HuH-7 (cell line): ENCODE measurements around the gene BNIP3.

ENCODE experiments used
- DNase-seq: peaks from one replicate; pipeline ENCODE4 v3.0.0; 2011; ENCODE audit warnings: low spot score

BNIP3 gene, protein sequence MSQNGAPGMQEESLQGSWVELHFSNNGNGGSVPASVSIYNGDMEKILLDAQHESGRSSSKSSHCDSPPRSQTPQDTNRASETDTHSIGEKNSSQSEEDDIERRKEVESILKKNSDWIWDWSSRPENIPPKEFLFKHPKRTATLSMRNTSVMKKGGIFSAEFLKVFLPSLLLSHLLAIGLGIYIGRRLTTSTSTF

DNA sequence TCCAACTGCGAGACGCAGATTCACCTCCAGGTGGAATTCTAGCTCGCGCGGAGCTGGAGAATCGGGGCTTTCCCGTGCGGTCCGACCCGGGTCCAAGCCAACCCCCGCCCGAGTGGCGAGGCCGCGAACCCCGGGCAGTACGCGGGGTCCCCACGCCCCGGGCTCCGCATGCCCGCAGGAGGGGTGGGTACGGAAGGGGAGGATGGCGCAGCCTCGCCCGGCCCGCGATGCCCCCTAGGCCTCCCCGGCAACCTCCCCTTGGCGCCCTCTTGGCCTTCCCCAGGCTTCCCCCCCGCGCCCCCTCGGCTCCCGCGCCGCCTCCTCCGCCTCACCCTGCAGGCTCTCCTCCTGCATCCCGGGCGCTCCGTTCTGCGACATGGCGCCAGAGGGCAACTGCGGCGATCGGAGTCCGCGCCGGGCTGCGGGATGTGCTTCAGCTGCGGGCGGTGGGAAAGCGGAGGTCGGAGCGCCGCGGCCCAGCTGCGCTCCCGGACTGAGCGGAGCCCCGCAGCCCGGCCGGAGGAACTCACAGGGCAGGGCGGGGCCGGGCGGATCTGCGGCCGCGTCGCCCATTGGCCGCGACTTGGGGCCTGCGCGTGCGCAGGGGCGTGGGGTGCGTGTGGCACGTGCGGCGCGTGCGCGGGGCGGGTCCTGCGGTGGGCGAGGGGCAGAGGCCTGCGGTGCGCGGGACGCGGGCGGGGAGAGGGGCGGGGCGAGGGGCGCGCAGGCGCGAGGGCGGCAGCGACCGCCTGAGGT, at the start of gene BNIP3:
TSS of gene BNIP3 (minus strand) at position 495 of the 756 bp plus-strand sequence. CDS start at position 378, 117 bp downstream.
- peak; percentile 98 for DNase-seq

DNA sequence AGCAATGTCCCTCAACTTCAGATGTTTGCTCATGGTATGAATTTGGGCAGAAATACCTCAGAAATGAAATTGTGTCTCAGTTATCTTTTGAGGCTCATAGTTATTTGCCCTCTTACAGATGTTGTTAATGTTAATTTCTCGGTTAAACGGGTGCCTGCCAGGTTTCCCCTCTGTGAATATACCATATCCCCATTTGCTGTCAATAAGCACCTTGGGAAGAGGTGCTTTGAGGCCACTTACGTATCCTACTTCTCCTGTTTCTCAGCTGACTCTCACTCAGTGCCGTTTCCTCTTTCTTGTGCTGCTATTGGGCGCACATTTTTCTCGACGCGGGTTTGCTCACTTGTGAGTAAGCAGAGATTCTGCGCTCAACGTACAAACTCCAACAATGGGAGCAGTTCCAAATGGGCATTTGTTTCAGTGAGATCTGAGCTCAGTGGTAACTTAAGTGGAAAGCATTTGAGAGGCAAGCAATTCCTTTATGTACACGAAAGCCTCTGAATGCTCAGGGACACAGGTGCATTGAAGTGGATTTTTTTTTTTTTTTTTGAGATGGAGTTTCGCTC, 49.3 kb upstream of the BNIP3 start:
- no peak for DNase-seq

DNA sequence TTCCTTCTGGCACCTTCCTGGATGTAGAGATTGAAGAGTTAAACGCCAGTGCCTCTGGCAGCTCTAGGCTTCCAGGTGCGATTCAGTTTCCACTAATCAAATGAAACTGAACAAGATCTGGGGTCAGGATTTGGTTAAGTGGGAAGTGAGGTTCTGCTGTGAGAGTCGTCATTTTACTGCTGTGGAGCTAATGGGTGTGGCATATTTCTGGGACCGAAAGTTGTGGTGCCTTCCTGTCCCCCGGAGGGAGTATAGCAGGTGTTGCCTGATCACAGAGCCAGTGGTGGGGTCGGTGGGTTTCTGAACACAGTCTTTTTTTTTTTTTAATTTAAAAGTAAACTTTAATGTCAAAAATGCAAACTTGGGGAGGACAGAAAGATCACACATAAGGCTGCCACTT, 47.0 kb upstream of the BNIP3 start:
- DNase-seq, result no peak

DNA sequence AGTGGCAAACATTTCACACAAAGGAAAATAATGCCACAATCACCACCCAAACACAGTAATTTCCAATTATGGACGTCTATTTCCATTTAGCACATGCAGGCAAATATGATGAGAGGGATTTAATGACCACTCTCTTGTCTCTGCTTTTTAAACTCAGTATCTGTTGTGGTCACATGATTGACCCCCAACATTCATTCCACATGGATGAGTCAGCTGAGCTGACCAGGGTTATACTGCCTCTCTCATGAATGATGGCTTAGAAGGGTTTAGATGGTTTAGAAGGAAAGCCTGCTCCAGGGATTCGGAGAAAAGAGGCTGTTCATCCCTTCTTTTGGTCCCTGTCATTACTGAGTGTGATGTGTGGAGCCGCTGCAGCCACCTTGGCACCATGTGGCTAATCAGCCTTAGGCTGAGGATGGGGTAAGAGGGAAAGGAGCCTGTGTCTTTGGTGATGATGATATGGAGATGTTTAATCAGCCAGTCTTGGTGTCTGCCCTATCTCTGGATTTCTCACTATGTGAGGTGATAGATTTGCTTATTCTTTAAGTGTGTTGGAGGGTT, 45.8 kb upstream of the BNIP3 start:
- no peak for DNase-seq

DNA sequence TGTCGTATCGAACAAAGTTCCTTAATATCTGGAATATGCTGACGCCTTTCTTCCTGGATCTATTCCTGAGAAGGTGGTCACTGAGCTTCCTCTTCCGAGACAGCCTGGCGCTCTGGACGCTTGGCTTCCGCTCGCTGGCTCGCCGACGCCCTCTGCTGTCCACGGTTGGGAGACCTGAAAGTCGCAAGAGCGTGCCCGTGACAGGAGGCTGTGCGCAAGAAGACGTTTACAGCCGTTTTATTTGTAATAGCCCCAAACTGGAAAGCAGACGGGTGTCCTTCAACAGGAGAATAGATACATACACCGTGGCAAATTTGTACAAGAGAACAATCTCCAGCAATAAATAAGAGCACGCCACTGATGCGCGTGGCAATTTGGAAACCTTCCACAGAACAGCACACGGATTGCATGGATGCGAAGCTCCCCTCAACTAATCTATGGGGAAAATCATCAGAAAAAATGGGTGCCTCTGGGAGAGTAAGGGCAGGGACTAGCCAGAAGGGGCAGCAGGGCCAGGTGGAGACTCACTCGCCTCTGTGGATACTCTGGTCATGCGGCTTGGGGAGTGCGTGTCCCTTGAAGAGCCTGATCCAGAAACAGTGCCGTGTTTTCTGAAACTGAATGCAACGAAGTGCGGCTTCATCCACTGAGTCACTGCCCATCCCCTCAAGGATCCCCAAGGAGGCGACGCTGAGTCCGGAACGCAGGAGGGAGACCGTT, 41.5 kb upstream of the BNIP3 start:
- peak; percentile 81 for DNase-seq

DNA sequence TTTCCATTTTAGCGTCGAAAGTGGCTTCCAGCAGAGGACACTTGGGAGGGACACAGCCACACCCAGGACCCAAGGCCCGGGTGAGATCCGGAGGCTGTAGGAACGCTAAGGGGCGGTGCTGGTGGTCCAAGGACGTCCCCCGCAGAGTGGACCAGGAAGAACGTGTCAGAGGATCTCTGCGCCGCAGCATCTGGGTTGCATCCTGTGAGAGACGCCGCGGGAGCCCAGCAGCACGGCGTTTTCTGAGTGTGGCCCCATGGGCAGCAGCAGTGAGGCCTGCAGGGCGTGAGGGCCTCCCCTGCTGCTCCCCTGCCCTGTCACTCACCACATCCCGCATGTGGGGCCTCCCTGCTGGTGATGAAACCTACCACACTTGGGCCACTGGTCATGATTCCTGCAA, 40.5 kb upstream of the BNIP3 start:
- no peak for DNase-seq

DNA sequence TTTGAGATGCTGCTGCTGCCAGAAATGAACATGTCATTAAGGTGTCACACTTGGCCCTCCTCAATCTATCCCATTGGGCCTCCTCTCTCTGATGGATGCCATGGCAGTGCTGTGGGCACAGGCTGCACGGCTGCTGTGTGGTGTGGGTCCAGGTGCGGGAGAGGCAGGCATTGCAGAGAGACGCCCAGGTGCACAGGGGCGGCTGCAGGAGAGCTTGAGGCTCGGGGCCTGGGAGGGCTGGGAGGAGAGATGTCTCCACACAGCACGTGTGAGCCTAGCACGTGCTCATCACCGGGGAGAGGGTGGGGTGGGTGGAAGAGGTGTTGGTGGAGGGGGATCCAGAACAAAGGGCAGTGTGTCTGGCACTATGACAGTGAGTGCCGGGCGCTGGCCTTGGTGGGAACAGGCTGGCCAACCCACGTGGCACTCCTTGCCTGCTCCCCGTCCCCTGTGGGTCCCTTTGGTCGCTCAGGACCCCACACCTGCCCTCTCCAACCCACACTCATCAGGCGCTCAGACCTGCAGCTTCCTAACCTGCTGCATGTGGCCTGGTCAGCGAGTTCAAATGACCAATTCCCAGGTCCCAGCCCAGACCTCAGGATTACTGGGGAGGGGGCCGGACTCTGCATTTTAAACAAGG, 39.9 kb upstream of the BNIP3 start:
- no peak for DNase-seq

DNA sequence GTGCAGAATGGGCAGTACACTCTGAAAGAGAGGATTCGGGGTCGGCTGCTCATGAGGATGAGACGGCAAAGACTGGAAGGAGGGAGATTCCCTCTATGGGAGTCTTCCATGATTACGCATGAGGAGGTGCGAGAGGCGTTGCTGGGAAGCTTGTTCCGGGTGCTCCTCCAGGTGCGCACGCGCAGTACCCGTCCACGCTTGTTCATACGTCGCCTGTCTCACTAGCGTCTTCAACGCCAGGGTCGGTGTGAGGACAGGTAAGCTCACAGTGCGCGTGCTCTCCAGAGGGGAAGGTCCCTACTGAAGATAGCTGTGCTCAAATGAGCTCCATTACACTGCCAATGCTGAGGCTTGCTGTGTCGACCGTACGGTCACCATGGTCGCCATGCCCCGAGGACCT, 39.3 kb upstream of the BNIP3 start:
- DNase-seq, result no peak

DNA sequence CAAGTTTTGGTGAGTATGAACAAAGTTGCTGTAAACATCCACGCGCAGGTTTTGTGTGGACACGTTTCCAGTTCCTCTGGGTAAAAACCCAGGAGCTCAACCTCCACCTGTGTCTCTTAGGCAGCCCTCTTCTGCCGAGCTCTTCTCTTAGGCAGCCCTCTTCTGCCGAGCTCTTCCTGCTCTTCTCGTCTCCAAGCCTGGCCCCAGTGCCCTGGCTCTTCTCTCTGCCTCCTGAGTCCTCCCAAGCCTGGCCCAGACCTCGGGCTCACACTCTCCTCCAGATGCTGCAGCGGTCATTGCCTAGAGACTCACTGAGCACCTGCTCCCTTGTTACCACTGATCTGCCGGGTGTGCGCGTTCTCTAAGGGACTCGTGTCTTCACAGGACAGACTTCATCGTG, 38.7 kb upstream of the BNIP3 start:
- no peak for DNase-seq

DNA sequence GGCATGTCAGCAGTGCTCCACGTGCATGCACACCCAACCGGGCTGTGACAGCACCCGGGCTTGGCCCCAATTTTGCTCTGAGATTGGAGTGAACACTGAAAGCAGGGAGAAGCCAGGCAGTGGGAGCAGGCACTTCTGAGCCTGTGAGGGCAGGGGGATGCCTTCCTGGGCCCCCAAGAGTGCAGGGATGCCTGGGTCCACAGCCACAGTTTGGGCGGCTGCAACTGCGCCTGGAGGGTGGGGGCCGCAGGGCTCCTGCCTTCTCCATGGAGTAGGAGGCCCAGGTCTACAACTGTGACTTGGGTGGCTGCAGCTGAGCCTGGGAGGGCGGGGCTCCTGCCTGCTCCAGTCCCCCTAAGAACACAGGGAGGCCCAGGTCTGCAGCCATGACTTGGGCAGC, 37.6 kb upstream of the BNIP3 start:
- no peak for DNase-seq

DNA sequence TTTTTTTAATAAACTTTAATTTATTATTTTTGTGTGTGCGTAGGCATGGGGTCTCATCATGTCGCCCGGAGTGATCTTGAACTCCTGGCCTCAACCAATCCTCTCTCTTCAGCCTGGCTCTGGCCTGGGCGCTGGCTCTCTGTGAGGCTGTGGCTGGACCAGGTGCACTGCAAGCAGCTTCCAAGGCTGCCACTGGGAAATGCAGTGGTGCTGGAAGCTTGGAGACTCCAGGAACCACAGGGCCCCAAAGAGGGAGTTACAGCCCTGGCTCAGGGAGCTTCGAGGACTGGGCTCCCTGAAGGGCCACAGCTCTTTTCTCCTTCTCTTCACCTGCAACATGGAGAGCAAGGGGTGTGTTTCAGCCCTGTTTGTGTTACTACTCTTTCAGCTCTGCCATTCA, 36.7 kb upstream of the BNIP3 start:
- DNase-seq, result no peak

DNA sequence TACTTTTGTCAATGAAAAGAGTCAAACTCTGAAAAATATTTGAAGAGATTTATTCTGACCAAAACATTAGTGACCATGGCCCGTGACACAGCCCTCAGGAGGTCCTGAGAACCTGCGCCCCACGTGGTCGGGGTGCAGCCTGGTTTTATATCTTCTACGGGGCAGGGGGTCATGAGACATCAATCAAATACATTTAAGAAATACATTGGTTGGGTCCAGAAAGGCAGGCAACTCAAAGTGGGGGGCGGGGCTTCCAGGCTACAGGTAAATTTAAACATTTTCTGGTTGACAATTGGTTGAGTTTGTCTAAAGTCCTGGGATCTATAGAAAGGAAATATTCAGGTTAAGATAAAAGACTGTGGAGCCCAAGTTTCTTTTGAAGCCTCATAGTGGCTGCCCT, 34.8 kb upstream of the BNIP3 start:
- DNase-seq, result no peak

DNA sequence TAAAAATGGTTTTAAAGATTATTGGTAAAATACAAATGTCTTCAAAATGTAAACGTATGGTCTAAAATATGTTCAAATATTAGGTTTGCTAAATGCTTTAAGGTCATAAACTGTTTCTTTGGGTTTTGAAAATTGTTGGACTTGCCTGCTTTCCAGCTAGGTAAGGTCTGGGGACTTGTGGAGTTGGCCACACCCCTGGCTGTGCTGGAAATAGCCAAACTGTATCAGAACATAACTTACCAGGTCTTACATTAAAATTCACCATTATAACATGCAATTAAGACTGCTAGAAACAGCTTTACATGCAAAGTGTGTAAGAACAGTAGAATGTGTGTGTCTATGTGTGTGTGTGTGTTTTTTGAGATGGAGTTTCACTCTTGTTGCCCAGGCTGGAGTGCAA, 29.7 kb upstream of the BNIP3 start:
- no peak for DNase-seq

DNA sequence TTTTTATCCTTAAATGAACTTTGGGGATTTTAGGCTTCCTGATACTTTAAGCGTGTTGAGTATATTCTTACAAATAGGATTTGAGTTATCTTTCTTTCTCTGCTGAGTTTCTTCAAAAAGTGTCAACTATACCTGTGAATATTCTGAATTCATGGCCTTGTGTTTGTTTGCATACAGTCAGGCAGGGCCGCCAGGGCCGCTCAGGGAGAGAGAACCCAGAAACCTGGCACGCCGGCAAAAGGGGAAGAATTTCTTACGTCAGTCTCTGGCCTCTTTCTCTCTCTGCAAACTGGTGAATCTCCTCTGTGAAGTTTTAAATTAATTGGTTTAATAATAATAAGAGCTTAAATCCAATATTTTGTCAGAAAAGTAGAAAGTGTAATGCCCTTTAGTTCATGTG, 29.3 kb upstream of the BNIP3 start:
- DNase-seq, result no peak

DNA sequence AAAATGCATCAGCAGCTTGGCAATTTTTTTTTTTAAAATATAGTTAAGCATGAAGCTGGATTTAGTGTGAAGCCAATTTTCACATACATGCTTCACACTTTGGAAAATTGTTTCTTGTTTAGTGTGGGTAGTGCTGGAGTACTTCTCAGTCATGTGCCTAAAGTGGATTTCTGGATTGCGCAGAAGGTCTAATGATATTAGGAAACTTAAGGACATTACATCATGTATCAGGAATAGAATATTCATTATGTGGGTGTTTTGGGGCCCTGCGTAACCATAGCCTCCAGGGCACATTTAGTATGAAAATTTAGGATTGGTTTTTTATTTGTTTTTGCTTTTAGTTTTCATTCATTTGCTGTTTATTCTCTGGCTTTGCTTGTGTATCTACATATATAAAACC, 28.8 kb upstream of the BNIP3 start:
- no peak for DNase-seq

DNA sequence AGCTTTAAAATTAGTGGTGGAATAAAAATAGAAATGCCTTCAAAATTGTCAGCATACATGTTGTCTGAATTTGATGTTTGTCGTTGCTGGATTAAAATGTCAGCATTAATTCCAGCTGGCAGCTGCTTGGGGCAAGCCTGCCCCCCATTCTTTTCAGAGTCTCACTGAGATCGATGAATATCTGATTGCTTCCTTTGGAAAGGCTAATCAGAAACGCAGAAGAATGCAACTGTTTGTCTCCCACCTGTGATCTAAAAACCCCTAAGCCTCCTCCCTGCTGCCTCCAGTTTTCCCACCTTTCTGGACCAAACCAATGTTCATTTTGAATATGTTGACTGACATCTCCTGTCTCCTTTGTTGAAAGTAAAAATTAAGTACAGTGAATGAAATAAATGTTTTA, 27.9 kb upstream of the BNIP3 start:
- no peak for DNase-seq

DNA sequence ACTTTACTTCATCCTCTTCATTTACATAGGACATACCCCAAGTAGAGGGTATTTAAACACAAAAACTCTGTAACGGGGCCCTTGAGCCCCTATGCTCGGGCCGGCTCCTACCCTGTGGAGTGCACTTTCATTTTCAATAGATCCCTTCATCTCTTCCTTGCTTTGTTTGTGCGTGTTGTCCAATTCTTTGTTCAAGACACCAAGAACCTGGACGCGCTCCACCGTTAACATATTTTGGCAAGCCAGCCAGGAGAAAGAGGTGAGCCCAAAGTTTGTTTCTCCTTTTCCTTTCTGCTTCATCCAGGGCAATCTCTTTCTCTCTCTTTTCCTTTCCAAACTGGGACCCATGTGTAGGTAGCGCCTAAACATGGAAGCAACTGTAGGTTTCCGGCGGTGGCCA, 26.0 kb upstream of the BNIP3 start:
- DNase-seq, result no peak

DNA sequence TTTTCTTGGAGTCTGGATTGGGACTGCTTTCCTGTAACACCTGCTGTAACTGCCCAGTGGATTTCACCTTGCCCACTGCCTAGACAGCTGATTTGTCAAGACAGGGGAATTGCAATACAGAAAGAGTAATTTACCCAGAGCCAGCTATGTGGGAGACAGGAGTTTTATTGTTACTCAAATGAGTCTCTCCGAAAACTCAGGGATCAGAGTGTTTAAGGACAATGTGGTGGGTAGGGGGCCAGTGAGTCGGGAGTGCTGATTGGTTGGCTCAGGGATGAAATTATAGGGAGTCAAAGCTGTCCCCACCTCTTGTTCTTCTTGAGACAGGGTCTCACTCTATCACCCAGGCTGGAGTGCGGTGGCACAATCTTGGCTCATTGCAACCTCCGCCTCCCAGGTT, 25.2 kb upstream of the BNIP3 start:
- DNase-seq, result no peak

DNA sequence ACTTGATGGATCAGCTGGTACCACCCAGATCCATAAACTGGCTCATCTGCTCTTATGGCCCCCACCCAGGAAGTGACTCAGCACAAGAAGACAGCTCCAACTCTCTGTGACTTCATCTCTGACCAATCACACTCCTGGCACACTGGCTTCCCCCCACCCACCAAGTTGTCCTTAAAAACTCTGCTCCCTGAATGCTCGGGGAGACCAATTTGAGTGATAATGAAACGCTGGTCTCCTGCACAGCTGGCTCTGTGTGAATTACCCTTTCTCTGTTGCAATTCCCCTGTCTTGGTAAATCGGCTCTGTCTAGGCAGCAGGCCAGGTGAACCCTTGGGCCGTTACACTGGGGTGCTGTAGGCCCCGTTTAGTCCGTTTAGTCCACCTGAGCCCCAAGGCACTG, 23.4 kb upstream of the BNIP3 start:
- no peak for DNase-seq

DNA sequence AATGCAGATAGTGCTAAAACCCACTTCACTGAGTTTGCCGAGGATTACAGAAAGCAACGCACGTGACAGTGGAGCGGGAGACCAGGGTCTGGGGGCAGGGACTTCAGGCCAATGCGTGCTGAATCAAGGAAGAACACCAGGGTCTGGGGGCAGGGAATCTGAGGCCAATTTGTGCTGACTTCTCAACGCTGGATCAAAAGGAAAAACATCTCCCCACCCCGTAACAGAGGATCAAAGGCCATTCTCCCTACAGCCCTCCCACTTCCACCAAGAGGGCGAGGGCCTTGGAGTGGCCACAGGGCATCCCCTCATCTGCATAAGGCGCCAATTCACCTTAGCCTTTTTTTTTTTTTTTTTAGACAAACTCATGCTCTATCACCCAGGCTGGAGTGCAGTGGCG, 22.3 kb upstream of the BNIP3 start:
- DNase-seq, result no peak

DNA sequence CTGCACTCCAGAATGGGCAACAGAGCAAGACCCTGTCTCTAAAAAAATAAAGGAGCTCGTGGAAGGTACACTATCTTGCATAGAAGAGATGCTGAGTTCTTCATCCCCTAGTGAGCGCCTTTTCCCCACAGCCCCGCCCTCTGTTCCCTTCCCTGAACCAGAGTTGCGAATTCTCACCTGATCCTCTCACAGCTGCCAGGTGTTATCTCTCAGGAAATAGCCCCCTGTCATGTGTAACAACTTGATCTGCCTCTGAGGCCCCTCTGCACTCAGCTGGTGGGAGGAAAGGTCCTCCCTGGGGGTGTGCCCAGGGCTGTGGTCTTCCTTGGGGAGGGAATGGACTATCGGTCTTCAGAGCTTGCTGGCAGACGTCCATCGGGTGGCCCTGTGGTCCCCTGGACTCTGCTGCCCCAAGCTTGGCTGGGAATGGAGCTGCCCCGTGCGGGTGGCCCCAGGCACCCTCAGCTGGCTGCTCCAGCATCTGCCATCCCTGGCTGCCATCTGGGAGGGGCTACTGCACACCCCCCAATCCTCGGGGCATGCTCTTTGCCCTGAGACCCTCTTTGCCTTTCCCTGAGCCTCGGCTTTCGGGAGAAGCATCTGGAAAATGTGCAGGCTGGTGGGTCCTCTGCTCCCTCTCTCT, 21.7 kb upstream of the BNIP3 start:
- DNase-seq, result no peak

DNA sequence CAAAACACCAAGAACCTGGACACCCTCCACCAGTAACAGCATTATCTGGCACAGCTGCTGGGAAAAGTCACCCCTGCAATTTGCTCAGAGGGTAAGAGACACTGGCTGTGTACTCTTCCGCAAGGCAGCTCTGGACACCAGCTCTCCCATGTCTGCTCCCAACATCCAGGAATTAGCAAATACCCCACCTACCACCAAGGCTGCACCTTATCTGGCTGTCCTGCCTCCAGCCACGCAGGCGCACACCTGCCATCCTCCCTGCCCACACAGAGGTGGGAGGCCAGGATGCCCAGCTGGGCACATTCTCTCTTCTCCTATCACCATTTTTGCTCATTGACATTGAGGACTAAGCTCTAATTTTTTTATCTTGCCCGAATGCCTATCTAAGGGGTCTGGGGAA, 20.3 kb upstream of the BNIP3 start:
- DNase-seq, result no peak
